ENCODE data around the gene GNAS-AS1. TPM values are rescaled to one million over a fixed set of nuclear protein-coding genes. Genes with fewer than 3 reads are reported as not detected.

GNAS-AS1 gene
- total RNA-seq, 1 donor from 2014 or later: 1.4 TPM

DNA sequence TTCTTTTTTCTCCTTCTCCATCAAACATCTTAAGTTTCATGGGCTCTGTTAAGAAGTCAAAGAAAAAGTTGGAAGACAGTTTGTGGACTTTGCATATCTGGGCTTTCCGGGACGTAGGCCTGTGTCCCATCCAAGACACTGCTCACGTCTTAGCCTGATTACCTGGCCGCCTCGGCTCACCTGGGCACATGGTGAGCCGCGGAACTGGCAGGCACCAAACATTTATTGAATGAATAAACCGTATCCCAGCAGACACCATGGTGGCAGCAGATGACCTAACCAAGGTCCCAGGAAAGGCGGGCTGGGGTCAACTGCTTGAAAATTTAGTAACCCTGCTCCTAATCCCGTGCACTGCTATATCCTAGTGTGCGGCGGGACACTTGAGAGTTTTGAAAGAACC lies 37.4 kb upstream of the GNAS-AS1 start:
- intact Hi-C loops (cut with micrococcal nuclease): no loop called here

DNA sequence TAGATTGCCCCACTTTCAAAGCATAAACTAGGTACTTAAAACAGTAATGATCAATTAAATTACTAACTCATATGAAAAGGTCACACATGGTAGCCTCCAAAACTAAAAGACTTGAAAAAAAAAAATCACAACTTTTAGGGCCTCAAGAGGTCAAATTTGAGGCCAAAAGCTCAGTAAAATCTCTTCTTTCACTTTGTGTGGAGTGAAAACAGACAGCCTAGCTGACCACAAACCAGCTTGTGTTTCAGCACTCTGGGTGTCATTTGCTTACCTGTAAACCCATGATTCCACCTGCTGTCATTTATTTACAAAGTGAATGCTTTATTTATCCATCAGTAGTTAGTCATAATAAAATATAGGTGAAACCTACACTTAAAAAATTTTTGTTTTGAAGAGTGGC lies 35.8 kb upstream of the GNAS-AS1 start:
- intact Hi-C loops (cut with micrococcal nuclease): no loop called here

DNA sequence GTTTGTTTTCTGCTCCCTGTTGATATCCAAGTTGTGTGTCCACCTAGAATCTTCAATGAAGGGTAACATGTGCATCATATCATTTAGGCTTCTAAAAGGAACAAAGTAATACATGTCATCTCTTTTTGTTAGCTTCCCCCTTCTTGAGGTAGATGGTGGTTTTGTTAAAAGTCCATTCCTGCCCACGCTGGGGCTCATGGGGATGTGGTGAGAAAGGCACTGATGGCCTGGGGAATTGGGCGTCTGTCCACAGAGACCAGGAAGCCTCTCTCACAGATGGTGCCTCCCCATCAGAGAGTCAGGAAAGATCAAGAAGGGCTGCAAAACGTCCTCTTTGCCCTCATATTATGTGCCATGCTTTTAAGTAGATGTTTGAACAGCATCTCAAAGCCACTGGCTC lies 34.3 kb upstream of the GNAS-AS1 start:
- intact Hi-C loops (cut with micrococcal nuclease): no loop called here

DNA sequence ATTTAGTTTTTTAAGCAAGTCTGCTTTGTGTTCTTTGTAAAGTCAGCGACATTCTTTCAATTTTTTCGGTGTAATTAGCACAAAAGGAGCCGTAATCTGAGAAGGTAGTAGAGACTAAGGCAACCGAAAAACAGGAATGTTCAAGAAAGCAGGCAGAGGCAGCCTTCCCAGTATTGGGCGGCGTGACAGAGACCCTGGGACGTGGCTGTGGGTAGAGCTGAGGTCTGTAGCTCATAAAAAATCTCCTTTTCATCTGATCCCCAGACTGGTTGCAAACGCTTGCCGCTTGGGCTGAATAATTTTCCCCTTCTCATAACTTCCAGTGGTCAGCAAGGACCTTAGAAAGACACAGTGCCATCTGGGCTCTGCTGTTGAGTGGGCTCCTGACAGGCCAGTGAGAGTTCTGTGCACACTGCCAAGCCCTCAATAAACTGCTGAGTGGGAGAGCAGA lies 32.6 kb upstream of the GNAS-AS1 start:
- intact Hi-C loops (cut with micrococcal nuclease): no loop called here

DNA sequence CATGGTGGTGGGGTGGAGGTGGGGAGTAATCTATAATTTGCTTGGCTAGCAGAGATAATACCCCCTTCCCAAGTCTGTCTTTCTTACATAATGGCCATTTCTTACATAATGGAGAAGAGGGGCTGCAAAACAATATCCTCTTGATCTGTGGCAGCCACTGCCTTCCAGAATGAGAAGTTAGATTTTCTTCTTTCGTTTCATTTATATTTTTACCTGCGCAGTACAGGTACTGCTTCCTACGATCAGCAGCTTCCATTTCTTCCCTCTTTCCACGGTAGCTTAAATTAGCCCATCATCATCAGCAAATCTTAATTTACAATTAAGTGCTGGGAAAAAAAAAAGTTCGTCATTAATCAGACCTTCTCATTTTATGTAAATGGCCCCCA lies 32.0 kb upstream of the GNAS-AS1 start:
- intact Hi-C loops (cut with micrococcal nuclease): no loop called here

DNA sequence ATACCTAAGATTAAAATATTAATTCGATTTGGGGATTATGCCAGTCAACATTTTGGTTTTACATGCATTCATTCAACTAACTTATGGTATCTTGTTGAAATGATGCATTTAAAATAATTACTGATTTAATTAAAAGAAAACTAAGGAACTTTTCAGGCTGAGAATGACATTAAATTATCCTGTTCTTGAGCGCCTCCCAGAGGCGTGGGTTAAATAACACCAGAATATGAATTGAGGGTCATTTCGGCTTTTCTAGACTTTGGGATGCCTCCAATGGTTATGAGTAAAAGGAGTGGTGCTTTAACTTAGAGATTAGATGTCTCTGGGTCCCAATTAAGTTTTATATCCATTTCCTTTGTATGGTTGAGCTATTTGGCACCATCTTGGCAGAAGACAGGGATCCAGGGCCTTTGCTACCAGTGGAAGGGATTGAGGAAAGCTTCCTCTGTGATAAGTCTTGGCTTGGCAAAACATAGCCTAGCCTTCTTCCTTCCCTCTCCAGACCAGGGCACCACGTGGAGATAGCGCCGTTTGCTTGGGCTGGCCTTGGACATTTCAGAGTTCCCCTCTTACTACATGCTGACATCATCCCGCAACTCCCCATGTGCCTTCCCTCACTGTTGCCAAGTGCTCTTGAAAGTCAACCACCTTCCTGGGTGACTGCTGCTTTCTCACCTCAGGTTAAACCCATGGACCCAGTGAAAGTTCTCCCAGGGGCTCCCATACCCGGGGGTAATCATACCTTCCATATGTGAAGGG lies 30.5 kb upstream of the GNAS-AS1 start:
- intact Hi-C loops (cut with micrococcal nuclease): no loop called here

DNA sequence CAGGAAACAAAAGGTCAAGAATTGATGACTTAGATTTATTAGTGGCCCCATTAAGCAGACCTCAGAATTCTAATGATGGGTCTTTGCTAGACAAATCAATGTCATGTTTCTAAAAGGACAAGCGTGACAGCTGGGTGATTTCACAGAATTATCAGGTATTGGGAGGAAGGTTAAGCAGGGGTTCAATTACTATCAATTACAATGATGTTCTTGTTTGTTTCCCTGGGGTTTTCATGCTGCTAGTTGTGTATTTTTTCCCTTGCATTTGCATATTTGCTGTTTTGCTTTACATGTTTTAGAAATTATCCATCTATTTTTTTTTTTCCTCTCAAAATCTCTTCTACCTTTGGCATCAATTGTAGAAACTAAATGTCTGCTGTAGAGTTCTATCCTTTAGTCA lies 29.7 kb upstream of the GNAS-AS1 start:
- intact Hi-C loops (cut with micrococcal nuclease): no loop called here

DNA sequence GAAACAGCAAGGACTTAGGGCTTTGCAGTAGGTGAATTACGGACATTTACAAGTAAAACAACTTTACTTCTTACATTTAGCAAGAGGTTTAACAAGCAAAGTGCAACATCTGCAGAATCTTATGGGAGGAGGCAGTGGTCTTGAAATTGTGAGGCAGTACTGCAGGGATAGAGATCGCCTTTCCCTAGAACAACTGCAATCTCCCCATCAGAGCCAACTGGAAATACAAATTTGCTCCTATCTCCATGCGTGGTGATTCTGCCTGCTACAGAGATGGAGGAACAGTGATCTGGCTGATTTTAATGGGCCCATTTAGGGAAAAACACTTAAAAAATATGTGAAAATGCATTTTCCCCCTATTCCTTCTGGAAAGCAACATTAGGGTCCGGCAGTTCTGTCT lies 27.7 kb upstream of the GNAS-AS1 start:
- intact Hi-C loops (cut with micrococcal nuclease): no loop called here

DNA sequence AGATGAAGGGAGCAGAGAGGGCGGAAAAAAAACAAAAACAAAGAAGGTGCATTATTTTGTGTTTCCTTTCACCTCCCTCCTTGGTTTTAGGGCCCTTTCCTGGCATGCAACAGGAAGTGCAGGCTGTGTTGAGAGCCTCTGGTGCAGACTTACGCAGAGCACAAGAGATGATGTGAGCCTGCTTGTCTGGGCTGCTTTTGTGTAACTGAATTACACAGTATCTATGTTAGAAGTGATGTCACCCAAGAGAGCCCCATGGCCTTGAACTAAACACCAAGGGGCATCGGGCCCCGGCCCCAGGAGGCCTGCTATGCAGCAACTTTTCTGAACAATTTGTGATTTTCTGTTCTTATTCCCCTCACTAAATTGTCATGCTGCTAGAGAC lies 27.3 kb upstream of the GNAS-AS1 start:
- intact Hi-C loops (cut with micrococcal nuclease): no loop called here

DNA sequence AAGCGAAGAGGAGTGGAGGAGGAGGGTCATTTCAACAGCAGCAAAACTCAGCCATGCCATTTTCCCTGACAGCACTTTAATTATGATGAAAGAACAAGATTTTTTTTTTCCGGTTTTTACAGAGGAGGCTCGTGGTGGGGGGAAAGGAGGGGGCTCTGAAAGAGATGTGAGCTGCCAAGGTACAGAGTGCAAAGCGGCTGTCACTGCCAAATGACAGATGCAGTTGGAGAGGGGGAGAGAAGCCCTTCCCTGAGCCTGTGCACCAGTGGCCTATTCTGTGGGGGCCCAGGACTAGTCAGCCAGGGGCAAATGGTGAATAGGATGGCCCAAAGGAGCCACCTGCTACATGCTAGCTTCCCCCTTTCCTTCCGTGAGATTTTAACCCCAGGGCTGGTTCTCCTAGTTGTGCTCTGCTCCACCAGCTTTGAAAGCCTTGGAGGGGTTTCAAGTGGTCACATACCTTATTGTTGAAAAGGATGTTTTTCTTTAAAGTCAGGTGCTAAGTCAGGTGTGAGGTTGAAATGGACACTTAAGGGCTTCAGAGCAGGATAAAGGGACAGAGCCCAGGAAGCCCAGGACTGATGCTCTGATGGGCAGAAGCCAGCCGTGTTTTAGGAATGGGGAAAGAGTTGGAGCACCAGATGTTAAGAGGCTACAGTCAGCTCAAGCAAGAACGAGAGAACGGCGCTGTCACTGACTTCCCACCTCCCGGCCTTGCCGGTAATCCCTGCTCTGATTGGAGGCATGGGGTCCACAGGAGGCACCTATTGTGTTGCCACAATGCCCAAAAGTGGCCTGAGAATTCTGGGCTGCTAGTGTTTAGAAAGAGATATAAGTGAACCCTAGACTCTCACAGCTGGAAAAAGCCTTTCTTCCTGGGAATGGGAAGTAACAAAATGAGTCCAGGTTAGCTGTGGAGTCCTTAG lies 26.6 kb upstream of the GNAS-AS1 start:
- intact Hi-C loops (cut with micrococcal nuclease): no loop called here

DNA sequence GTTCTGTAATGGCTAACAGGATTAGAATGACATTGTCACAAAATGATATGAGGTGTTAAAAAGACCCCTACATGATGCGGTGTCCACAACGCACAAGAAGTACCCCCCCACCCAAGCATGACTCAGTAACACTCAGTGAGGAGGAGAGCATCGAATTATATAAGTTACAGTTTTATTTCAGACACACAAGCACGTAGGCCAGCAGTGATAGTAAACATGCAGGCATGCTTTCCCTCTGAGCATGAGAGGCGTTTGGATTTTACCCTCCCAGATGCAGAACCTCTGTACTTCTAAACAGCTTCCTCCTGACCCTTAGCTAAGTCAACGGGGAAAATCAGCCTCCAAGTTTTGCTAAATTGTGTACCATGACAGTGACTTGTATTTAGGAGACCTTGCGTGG lies 25.7 kb upstream of the GNAS-AS1 start:
- intact Hi-C loops (cut with micrococcal nuclease): no loop called here

DNA sequence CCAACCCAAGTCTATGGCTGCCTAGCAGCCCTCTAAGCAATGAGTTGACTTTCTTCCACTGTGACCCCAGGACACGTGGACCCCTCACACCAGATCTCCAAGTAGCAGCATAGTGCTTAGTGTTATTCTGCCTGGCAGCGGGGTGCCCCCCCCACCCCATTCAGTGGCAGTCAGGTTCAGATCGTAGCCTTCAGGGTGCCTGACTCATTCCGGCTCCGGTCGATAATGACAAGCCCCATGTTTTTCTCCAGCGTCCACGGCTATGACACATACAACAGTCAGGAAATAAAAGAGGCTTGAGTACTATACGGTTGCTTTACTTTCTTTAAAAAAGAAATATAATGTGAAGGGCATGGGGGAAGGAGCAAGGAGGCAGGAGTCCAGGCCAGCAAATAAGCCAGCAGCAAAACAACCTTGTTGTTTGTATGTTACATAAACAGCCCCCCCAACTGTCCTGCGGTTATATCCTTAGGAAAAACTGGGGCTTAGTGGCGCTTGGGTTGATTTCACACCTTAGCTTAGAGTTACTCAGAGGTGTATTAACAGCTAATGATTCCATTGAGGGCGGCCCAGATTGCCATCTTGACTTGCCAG lies 24.9 kb upstream of the GNAS-AS1 start:
- intact Hi-C loops (cut with micrococcal nuclease): no loop called here

DNA sequence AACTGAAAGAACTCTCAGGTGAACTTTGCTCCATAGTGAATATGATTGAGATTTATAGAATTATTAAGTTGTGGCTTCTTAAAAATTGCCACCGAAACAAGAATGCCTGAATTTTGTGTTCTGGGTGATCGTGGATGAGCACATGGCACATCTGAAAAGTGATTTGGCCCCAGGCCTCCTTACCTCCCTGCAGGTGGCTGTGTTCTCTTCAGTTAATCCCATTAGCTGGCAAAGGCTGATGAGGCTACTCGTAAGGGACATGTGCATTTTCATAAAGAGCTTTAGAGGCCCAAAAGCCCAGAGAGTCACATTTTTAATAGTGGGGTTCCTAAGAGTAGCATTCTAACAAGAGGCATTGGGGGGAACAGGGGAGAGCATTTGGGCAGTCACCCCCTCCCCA lies 24.4 kb upstream of the GNAS-AS1 start:
- intact Hi-C loops (cut with micrococcal nuclease): no loop called here

DNA sequence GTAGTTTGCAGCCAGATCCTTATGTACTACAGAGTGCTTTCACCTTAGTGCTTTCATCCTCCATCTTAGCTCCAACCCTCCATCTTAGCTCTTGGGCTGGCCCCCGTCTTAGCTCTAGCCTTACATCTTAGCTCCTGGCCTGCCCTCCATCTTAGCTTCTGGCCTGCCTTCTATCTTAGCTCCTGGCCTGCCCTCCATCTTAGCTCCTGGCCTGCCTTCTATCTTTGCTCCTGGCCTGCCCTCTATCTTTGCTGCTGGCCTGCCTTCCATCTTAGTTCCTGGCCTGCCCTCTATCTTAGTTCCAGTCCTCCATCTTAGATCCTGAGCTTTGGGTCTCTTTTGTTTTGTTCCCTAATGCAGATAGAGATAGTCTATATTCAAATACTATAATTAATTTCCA lies 23.8 kb upstream of the GNAS-AS1 start:
- intact Hi-C loops (cut with micrococcal nuclease): loop anchor here (5.0 kb wide), 1 partner anchor 208 kb away; no protein-coding TSS in a partner anchor

DNA sequence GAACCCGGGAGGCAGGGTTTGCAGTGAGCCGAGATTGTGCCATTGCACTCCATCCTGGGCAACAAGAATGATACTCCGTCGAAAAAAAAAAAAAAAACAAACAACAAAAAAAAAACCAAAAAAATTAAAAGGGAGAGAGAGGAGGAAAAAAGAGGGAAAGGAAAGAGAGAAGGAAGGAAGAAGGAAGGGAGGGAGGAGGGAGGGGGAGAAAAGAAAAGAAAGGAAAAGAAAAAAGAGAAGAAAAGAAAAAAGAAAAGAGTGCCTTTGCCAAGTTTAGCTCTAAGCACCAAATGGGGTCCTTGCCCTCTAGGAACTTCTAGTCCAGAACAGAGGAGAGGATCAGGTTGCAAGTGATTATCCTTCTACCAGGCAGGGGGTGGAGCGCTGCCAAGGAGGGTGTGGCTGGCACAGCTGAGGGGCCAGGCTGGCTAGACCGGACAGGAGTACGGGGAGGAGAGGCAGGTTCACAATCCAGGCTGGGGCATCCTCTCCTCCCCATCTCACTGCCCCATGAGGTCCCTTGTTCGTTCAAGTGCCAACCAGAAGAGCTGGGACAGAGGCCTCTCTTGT lies 20.9 kb upstream of the GNAS-AS1 start:
- intact Hi-C loops (cut with micrococcal nuclease): loop anchor here (5.0 kb wide), 1 partner anchor 211 kb away; no protein-coding TSS in a partner anchor

DNA sequence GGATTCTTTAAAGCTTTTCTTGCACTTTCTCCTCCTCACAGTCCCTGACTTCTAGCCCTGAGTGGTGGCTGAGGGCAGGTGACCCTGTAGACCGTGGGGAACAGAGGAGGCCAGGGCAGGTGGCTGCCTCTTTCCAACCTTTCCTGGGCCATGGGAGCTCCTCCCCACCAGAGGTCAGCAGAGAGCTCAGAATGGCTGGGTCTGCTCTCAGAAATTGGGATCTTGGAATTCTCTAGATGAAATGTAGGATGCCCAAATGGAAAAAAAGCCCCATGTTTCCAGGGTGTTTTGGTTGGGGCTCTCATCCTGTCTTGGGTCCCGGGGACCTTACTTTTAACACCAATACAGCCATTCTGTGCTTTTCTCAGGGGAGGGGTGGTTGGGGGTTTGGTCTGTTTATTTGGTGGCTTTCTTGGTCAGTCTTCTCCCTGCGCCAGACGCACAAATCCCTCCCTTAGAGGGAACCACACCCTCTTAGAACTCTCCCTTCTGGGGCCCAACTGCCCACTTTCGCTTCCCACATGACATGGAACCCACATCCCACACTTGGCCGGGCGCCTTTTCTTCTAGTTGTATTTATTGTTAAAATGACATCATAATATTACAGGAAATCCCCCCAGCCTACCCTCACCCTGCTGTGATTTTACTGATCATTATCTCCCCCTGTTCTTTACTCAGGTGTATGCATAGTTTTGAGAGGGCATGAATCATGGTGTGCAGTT lies 19.8 kb upstream of the GNAS-AS1 start:
- intact Hi-C loops (cut with micrococcal nuclease): loop anchor here (1.0 to 5.0 kb wide), 2 partner anchors 212 to 352 kb away; no protein-coding TSS in a partner anchor

DNA sequence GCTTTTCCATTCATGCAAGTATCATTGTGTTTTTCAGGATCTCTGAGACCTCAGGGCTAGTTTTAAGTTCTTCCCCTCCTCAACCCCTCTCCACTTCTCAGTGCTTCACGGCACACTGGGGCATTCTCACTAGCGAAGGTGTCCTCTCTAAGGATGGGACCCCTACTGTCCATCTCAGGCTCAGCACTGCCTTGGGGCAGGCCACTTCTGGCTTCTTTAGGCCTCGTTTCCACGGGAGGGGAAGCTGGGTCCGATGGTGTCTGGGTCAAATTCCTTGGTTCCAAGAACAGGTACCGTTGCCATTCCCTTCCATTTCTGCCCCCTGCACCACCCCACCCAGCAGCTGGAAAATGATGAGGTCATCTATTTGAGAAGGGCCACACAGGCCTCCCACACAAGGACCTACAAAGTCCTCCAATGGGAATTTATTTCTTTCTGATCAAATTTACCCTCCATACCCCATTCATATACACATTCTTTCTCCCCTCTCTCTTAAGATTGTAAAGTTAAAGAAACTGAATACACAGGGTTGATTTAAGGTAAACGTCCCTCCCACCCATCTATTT lies 19.0 kb upstream of the GNAS-AS1 start:
- intact Hi-C loops (cut with micrococcal nuclease): loop anchor here (1.0 to 5.0 kb wide), 3 partner anchors 213 to 533 kb away; no protein-coding TSS in a partner anchor

DNA sequence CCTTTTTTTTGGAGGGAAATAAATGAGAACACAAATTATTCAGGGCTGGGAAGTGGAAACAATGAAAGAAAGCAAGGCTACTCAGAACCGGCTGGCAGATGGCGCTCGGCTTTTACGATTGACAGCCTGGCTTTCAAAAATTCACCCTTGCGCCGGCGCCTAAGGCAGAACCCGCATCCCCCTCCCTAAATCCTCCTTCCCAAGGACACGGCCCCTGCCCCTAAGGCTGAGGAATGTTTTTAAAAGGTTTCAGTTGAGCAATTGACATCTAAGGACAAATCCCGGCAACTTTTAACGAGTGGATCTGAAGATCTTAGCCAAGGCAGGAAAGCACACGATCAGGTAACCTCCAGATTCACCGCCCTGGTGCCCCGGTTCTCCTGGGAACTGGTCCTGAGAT lies 18.1 kb upstream of the GNAS-AS1 start:
- intact Hi-C loops (cut with micrococcal nuclease): loop anchor here (5.0 kb wide), 1 partner anchor 534 kb away; no protein-coding TSS in a partner anchor

DNA sequence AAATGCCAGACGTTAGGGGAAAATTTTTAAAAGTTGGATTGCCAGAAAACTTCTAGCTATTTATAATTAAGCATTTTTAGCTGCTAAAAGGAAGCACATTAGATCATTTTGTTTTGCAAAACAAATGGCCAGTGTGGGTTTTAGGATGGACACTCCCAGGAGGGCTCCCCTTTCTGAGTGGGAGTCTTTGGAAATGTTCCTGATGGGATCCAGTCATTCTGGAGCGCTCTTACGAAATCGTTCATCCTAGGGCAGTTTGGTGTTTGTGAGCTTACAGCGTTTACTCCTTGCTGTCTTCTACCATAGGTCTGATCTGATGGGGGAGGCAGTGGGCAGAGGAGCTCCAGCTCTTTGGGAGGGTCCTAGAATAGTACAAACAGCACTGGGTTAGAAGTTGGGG lies 16.5 kb upstream of the GNAS-AS1 start:
- intact Hi-C loops (cut with micrococcal nuclease): loop anchor here (5.0 kb wide), 1 partner anchor 535 kb away; no protein-coding TSS in a partner anchor

DNA sequence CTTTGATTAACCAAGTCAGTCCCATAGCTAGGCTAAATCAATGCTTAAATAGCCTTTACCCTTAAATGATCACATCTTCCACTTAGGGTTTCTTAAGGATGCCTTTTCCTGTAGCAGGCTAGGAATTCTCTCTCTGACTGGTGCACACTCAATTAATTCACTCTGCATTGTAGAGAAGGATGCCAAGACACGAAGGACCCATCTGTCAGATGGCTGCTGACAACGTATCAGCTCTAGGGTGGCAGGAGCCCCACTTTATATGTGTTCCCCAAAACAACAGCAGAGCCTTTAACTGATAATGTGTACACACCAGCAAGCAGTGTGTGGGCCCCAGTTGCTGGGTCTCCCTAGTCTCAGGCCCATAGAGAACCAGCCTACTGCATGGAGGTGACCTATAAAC lies 15.1 kb upstream of the GNAS-AS1 start:
- intact Hi-C loops (cut with micrococcal nuclease): loop anchor here (5.0 kb wide), 1 partner anchor 536 kb away; no protein-coding TSS in a partner anchor

Data from T-helper 2 cell treated with Interferon-gamma antibody and Interleukin-4, amounts not matched to agents 100 ng/mL and 5 ng/mL, for 36 hours (primary cell).